Measurements from ENCODE around the gene PPP2R5C.
A peak's percentile ranks its signal among the peaks of the same experiment; 100 is the strongest.

The PPP2R5C gene

DNA sequence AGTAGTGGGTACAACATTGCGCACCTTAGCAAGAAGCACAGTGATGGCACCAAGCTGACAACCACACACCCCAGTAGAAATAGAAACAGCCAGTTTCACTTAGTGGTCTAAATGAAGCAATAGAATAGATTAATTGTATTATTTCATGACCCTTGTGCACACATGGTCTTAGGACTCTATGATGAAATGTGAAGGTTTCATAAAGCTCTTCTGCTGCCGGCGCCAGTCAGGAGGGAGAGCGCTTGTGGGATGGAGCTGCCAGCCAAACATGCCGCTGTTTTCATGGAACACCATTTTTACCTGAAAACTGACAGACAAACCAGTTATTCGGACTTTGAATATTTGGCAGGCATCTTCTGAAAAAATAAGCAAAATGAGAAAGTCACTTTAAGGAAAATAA, 100.0 kb downstream of the PPP2R5C start:
- DNase-seq (ENCODE audit: low read depth in 2 of 2, low spot score in 1 of 2): no peak

DNA sequence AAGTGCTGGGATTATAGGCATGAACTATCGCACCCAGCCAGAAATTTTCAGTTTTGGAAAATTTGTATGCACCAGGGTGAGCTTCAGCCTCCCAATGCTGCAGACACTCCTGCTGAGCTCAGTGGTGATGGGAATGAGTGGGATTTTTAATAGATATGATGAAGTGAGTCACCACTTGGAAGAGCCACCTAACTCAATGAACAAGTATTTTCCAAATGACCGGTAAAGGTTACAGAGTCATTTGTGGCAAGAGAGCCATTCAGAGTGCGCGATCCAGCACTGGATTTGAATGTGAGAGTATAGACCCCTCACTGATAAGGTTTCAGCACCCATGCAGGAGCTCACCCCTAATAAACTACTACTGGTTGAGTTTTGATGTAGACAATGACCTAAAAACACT, 100.7 kb downstream of the PPP2R5C start:
- DNase-seq (ENCODE audit: low read depth in 2 of 2, low spot score in 1 of 2): no peak

DNA sequence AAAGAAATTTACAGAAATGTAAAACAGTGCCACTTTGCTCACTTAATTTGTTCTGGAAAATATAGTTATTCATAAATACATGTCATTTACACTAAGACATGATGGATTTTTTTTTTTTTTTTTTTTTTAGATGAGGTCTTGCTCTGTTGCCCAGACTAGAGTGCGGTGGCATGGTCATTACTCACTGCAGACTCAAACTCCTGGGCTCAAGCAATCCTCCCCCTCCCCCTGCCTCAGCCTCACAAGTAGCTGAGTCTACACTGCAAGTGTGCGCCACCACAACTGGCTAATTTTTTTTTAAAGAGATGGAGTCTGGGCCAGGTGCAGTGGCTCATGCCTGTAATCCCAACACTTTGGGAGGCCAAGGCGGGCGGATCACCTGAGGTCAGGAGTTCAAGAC, 101.2 kb downstream of the PPP2R5C start:
- DNase-seq (ENCODE audit: low read depth in 2 of 2, low spot score in 1 of 2): no peak

DNA sequence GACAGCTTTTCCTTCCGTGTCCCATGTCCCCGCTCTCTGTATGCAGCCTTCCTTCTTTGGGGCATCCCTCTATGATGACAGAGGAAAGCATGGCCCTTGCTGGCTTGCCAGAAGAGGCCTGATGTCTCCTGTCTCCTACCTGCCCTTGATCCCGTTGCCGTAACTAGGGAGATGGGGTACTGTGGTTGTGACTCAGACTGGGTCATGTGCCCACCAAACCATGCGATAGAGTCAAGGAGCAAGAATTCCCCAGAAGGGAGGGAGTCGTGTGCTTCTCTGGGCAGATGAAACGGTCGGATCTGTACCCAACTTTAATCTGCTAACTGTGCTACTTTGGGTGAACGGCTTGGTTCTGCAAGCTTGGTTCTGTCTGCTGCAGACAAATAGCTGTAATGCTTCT, 103.8 kb downstream of the PPP2R5C start:
- no peak for DNase-seq (ENCODE audit: low read depth in 2 of 2, low spot score in 1 of 2)

- DNase-seq (ENCODE audit: low read depth in 2 of 2, low spot score in 1 of 2): no peak
Observed at GRCh38 chr14:101867854-101868253, 106.3 kb downstream of the PPP2R5C start.

DNA sequence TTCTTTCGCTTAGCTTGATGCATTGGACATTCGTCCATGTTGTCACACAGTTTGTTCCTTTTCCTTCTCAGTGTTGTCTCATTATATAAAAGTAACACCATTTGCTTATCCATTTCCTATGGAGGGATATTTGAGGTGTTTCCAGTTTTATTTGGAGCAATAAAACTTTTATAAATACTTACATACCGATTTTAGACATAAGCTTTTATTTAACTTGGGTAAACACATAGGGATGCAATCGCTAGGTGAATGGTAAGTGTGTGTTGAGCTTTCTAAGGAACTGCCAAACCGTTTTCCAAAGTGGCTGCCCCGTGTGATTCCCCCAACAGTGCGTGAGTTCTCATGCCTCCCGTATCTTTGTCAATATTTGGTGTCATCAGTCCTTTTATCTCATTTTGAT, 107.7 kb downstream of the PPP2R5C start:
- no peak for DNase-seq (ENCODE audit: low read depth in 2 of 2, low spot score in 1 of 2)

GRCh38 chr14:101870273-101870939, 108.9 kb downstream of the PPP2R5C start:
- no peak for DNase-seq (ENCODE audit: low read depth in 2 of 2, low spot score in 1 of 2)

- no peak for DNase-seq (ENCODE audit: low read depth in 2 of 2, low spot score in 1 of 2)
Observed at GRCh38 chr14:101872346-101872745, 110.8 kb downstream of the PPP2R5C start.

DNA sequence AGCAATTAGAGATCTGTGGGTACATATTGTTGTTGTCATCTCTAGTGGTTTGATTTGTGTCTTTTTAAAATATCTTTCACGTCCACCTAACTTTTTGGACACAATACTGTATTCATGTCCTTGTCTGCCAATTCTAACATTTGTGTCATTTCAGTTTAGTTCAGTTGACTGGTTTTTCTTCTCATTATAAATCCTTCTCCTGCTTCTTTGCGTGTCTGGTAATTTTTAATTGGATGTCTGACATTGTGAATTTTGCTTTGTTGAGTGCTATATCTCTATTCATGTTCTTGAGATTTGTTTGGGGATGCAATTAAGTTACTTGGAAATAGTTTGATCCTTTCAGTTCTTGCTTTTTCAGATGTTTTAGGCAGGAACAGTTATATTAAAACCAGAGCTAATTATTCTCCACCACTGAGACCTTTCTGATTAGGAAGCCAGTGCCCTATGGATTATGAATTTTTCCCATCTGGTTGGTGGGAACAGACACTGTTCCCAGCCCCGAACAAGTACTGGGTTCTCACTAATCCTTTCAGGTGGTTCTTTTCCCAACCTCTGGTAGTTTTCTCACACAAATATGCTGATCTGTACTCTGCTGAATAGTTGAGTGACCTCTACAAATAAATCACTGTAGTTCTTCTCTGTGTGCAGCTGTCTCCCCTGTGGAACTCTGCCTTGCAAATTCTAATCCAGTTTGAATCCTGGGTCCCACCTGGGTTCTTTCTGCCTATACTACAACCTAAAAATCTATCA, 111.7 kb downstream of the PPP2R5C start:
- DNase-seq (ENCODE audit: low read depth in 2 of 2, low spot score in 1 of 2): no peak

GRCh38 chr14:101873991-101874390, 112.5 kb downstream of the PPP2R5C start:
- DNase-seq (ENCODE audit: low read depth in 2 of 2, low spot score in 1 of 2): no peak

- no peak for DNase-seq (ENCODE audit: low read depth in 2 of 2, low spot score in 1 of 2)
Observed at GRCh38 chr14:101875041-101875726, 113.7 kb downstream of the PPP2R5C start.

- no peak for DNase-seq (ENCODE audit: low read depth in 2 of 2, low spot score in 1 of 2)
Observed at GRCh38 chr14:101875727-101876554, 114.4 kb downstream of the PPP2R5C start.

- peak; percentile 42 to 48 for DNase-seq (ENCODE audit: low read depth in 2 of 2, low spot score in 1 of 2)
Observed at GRCh38 chr14:101876555-101876938, 115.0 kb downstream of the PPP2R5C start.

DNA sequence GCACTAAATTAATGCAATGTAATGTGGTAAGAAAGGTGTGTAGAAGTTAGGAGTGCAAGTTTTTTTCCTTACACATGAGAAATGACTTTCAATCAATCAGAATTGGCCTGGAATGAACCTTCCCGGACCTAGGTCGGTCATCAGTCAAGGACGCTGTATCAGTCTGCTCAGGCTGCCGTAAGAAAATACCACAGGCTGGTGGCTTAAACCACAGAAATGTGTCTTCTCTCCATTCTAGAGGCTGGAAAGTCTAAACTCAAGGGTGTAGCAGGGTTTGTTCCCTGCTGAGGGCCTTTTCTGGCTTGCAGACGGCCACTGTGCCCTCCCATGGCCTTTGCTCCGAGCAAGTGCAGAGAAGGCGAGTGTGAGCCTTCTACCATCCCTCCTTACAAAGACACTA, 116.3 kb downstream of the PPP2R5C start:
- DNase-seq (ENCODE audit: low read depth in 2 of 2, low spot score in 1 of 2): no peak

DNA sequence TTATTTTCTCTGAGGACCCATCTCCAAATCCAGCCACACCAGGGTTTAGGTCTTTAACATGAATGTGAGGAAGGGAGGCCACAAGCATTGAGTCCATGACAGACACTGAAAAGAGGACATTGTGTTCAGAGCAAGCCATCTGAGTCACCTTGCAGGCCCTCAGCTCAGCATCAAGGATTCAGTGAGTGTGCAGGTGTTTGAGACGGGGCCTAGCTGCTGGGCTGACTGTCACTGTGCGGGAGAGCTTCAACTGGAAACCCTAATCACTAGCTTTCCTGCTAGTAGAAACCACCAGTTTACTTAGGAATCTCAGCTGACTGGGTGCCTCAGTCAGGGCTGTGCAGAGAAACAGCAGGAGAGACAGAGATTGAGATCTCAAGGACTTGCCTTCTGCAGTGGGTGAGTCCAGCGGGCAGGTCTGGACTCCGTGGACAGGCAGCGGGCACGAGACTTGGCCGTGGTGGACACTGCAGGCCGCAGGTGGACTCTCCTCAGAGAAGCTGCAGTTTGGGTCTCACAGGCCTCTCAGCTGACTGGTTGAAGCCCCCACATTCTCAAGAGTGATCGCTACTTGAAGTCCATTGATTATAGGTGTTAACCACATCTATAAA, 116.8 kb downstream of the PPP2R5C start:
- no peak for DNase-seq (ENCODE audit: low read depth in 2 of 2, low spot score in 1 of 2)

DNA sequence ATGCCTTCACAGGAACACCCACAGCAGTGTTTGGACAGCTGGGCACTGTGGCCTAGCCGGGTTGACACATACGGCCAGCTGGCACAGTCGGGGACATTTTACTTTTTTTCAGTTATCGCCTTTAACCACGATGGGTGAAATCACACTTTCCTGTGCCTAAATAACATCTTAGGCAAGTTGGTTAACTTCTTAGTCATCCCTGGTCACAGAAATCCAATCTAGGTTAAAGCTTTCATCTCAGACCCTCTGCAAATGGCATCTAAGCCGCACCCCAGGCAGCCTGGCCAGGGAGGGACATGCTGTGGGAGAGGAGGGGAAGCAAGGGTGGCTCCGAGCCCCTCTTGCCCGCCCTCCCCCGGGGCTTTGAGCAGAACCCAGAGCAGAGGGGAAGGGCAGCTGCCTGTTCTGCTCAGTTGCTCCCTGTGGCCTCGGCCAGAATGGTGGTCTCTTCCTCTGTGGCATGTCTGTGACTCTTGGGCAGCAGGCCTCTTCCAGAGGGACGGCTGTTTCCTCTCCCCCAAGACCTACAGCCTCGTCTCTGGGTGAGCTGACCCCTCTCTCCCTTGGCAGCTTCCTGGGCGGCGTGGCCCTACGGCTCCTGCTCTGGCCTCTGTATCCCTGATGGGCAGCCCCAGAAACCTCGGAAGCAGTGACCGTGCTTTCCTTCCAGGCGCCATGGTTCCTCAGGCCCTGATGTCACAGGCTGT, 117.5 kb downstream of the PPP2R5C start:
- DNase-seq (ENCODE audit: low read depth in 2 of 2, low spot score in 1 of 2): no peak

GRCh38 chr14:101879529-101880336, 118.2 kb downstream of the PPP2R5C start:
- DNase-seq (ENCODE audit: low read depth in 2 of 2, low spot score in 1 of 2): no peak

DNA sequence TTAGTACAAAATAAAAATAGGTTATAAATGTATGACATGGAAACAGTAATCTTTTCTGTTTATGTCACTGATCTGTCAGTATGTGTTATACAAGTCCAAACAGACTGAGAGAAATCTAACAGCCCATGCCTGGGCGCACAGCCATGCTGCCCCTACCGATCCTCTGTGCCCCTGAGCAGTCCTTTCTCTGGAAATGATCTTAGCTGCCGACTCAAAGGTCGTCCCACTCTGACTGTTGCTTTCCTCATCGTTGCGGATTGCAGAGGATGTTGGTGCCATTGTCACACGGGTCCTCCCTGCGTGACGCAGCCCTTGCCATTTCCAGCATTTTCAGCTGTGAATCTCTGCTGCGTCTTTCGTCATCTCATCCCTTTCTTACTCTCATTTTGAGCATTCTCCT, 119.9 kb downstream of the PPP2R5C start:
- DNase-seq (ENCODE audit: low read depth in 2 of 2, low spot score in 1 of 2): no peak

DNA sequence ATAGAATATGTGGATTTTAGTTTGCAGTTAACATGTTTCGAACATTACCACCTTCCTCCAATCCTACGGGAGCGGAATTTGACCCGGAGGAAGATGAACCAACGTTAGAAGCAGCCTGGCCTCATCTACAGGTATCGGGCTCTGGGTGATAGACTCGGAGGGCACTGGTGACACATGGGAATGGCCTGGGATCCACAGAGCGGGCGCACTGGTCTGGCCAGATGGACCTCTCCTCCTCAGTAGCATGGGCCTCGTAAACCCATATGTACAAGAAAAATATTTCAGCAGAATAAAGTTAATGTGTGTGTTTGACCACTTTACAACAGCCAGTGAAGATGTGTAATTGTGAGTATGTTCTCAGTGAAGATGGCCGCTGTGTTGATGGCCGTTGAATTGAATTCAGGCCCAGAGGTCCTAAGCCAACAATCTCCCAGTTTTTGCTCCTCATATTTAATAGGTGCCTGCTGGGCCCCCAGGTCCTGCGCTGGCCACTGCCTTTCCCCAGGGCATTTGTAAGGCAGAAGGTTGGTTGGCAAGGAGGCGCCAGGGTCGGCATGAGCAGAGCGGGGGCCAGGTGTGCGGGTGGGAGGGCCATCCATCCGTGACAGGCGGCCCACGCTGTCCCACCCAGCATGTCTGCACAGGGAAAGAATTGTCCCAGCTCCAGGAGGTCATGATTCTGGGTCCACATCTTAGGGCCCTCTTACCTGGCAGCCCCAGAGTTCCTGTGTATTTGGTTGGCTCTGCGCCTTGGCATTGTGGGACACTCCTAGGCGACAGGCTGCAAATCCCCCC, 120.8 kb downstream of the PPP2R5C start:
- no peak for DNase-seq (ENCODE audit: low read depth in 2 of 2, low spot score in 1 of 2)
